GM12878 (cell line): ENCODE data around the gene ZNF329. TPM values are rescaled to one million over a fixed set of nuclear protein-coding genes. Genes with fewer than 3 reads are reported as not detected.

ENCODE experiments used
- ATF3 ChIP-seq: IDR thresholded peaks from 2 replicates; pipeline ENCODE4 v1.6.1; 2011; ENCODE audit warnings: low read depth, mild to moderate bottlenecking, low read length, moderate library complexity, borderline replicate concordance; ENCODE audit errors: extremely low read depth
- CREB1 ChIP-seq: IDR thresholded peaks from 2 replicates; pipeline ENCODE4 v1.6.1; 2012; ENCODE audit warnings: low read depth, mild to moderate bottlenecking, inconsistent platforms
- E2F8 ChIP-seq: fragments of 450-650 bp; IDR thresholded peaks from 2 replicates; pipeline ENCODE4 v1.6.1; 2018; ENCODE audit warnings: mild to moderate bottlenecking, low read depth, moderate library complexity; ENCODE audit not compliant: partially characterized antibody
- EZH2 ChIP-seq: IDR thresholded peaks from 2 replicates; pipeline ENCODE4 v1.6.1; 2012; ENCODE audit warnings: low read depth, mild to moderate bottlenecking, control low read depth, inconsistent platforms, low read length, borderline replicate concordance; ENCODE audit not compliant: control insufficient read depth
- IKZF2 ChIP-seq, 2 experiments: fragments of 450-650 bp; IDR thresholded peaks; 2 replicates each; pipeline ENCODE4 v1.6.1; 2017; ENCODE audit warnings: mild to moderate bottlenecking in 2 of 2, moderate library complexity in 2 of 2
- MAX ChIP-seq: IDR thresholded peaks from 2 replicates; pipeline ENCODE4 v1.6.1; 2012; ENCODE audit warnings: low read depth, low read length, improper control_type of control experiment
- MTA2 ChIP-seq: fragments of 450-650 bp; IDR thresholded peaks from 2 replicates; pipeline ENCODE4 v1.6.1; 2016; ENCODE audit warnings: low read depth, mild to moderate bottlenecking, moderate library complexity
- MXI1 ChIP-seq: fragments of 150-350 bp; IDR thresholded peaks from 2 replicates; pipeline ENCODE4 v1.6.1; 2011; ENCODE audit warnings: low read depth, mild to moderate bottlenecking, inconsistent platforms, low read length, improper control_type of control experiment
- PAX5 ChIP-seq: IDR thresholded peaks from 2 replicates; pipeline ENCODE4 v1.6.1; 2011; ENCODE audit warnings: low read depth, low read length, borderline replicate concordance
- POLR2AphosphoS2 ChIP-seq: IDR thresholded peaks from 2 replicates; pipeline ENCODE4 v1.6.1; 2011; ENCODE audit warnings: low read depth, mild to moderate bottlenecking, low read length, improper control_type of control experiment, moderate library complexity
- STAT3 ChIP-seq: IDR thresholded peaks from 2 replicates; pipeline ENCODE4 v1.6.1; 2011; ENCODE audit warnings: low read depth, low read length, improper control_type of control experiment
- TCF3 ChIP-seq: IDR thresholded peaks from 2 replicates; pipeline ENCODE4 v1.6.1; 2012; ENCODE audit warnings: low read depth, mild to moderate bottlenecking, low read length, borderline replicate concordance; ENCODE audit not compliant: insufficient read depth
- YY1 ChIP-seq: IDR thresholded peaks from 2 replicates; pipeline ENCODE4 v1.6.1; 2011; ENCODE audit warnings: low read depth, mild to moderate bottlenecking, low read length
- ZBTB40 ChIP-seq: fragments of 450-650 bp; IDR thresholded peaks from 2 replicates; pipeline ENCODE4 v1.6.1; 2016; ENCODE audit warnings: mild to moderate bottlenecking, moderate library complexity, borderline replicate concordance
- polyA plus RNA-seq, 11 experiments: library from polyadenylated mRNA; depleted of rRNA in 4 of 11; unstranded in 6 of 11; stranded (reverse) in 5 of 11; fragments of >200 nt; fragmentation: Nextera tagmentation in 4 of 11; fragmentation: Illumina TruSeq in 1 of 11; extraction: Ambion mirVana in 4 of 11; extraction: Trizol in 1 of 11; gene quantifications; 1 replicate in 1 of 11; 2 replicates in 10 of 11; pipeline versions ENCODE4 v1.2.1 to v1.2.3, GENCODE V29; 2011 to 2016; ENCODE audit warnings: inconsistent platforms in 2 of 11, missing spikeins in 2 of 11, low read depth in 1 of 11
- total RNA-seq, 4 experiments: library from RNA; depleted of rRNA in 3 of 4; stranded (reverse); fragments of >200 nt in 3 of 4; fragmentation: Illumina TruSeq in 1 of 4; extraction: Trizol in 1 of 4; gene quantifications; 2 replicates each; pipeline versions ENCODE4 v1.2.1 to v1.2.3, GENCODE V29; 2013 to 2021

Gene ZNF329
- total and polyA plus RNA-seq, 10 of the 15 experiments (the other 5 are each of a cell fraction or from before 2014, with no cell fraction given) = 0.11 to 4.7 (median 0.56) TPM; not detected in 1

- no peak for TF ChIP-seq E2F8
- TF ChIP-seq PAX5 = peak; percentile 50; the same call in 1 of the 2 replicates
- peak; percentile 77; the same call in 1 of the 2 replicates for TF ChIP-seq ZBTB40
- peak; percentile 78 for TF ChIP-seq POLR2AphosphoS2
- no peak for TF ChIP-seq EZH2
- TF ChIP-seq MTA2 = no peak
- TF ChIP-seq ATF3 = no peak
- peak in 1 of 2 experiments; percentile 59; a peak in 2 of 4 replicates for TF ChIP-seq IKZF2 (IDR thresholded peaks at IDR 0.05)
- TF ChIP-seq STAT3 = no peak
- peak; percentile 78; the same call in 1 of the 2 replicates for TF ChIP-seq MAX
- peak; percentile 25; the same call in 1 of the 2 replicates for TF ChIP-seq MXI1
- peak; percentile 99 for TF ChIP-seq YY1
- TF ChIP-seq CREB1 = peak; percentile 82
- 0 out of 2 replicates have a peak, but pooled peaks have one; percentile 63 for TF ChIP-seq TCF3
Measured at GRCh38 chr19:58182989-58183816, 32.6 kb upstream of the ZNF329 start, which contains the start of gene ZNF274 (continued).
